GM12878 (cell line): ENCODE data around the gene WDR77. TPM values are rescaled to one million over a fixed set of nuclear protein-coding genes. Genes with fewer than 3 reads are reported as not detected.

Source experiments
- ATAC-seq: fragments of 200-7000 bp; cut with Tn5 transposase; 3 replicates; pipeline ENCODE4 v1.9.1; 2020; ENCODE audit warnings: mild to moderate bottlenecking, moderate library complexity
- BruUV-seq: library from RNA; stranded (reverse); fragments of 400-500 nt; replicated peaks from 2 replicates; lab custom pipeline; 2021; lab: Mats Ljungman, UMichigan
- CTCF ChIA-PET: fragments of 300-600 bp; sonication (Branson Sonifier 250); formaldehyde crosslinking; extraction: SDS; loops from one replicate; lab custom pipeline; 2021; ENCODE audit warnings: inconsistent platforms; lab: Yijun Ruan, JAX
- POLR2A ChIA-PET: fragments of 350-600 bp; formaldehyde crosslinking; extraction: SDS; loops from one replicate; lab custom pipeline; 2021; ENCODE audit warnings: inconsistent platforms; lab: Charles Lee
- RAD21 ChIA-PET: fragments of 300-600 bp; sonication (Branson Sonifier 250); formaldehyde crosslinking; loops from one replicate; lab custom pipeline; 2023; ENCODE audit warnings: antibody characterized with exemption; ENCODE audit not compliant: unreplicated experiment; lab: Charles Lee
- SMC1A ChIA-PET: fragments of 300-600 bp; sonication (Branson Sonifier 250); formaldehyde crosslinking; loops from one replicate; lab custom pipeline; 2023; ENCODE audit not compliant: unreplicated experiment, uncharacterized antibody; lab: Charles Lee
- DNase-seq: peaks from one replicate; pipeline ENCODE4 v3.0.0-alpha.2; 2011; ENCODE audit warnings: low read depth, low spot score
- FAIRE-seq: peaks from 3 replicates; lab custom pipeline; 2011; peaks lifted over from hg19 to GRCh38; lab: Jason Lieb, UNC
- H2AFZ ChIP-seq: 2 replicates; pipeline ENCODE4 v1.6.0; 2011; ENCODE audit warnings: low read depth, low read length, control low read depth; ENCODE audit not compliant: control insufficient read depth
- H3K27ac ChIP-seq: 2 replicates; pipeline ENCODE4 v1.5.1; 2011; ENCODE audit warnings: control low read depth; ENCODE audit not compliant: control insufficient read depth, insufficient read depth
- H3K27me3 ChIP-seq, 2 experiments: replicated peaks in 1 of 2; 2 replicates each; pipeline versions ENCODE4 v1.6.0 to v1.6.1; 2011; ENCODE audit warnings: low read length in 1 of 2; ENCODE audit not compliant: control insufficient read depth in 2 of 2, insufficient read depth in 2 of 2
- H3K36me3 ChIP-seq, 2 experiments: 2 replicates each; pipeline ENCODE4 v1.5.1; 2011; ENCODE audit warnings: low read length in 1 of 2; ENCODE audit not compliant: control insufficient read depth in 2 of 2, insufficient read depth in 2 of 2
- H3K4me1 ChIP-seq: 2 replicates; pipeline ENCODE4 v1.6.1; 2011; ENCODE audit warnings: mild to moderate bottlenecking, low read length, moderate library complexity, mixed read lengths; ENCODE audit not compliant: control insufficient read depth, insufficient read depth
- H3K4me2 ChIP-seq: 2 replicates; pipeline ENCODE4 v1.6.0; 2011; ENCODE audit warnings: control low read depth; ENCODE audit not compliant: control insufficient read depth, insufficient read depth
- H3K4me3 ChIP-seq: fragments of 200-600 bp; sonication (generic); 2 replicates; pipeline ENCODE4 v1.5.1; 2016
- H3K79me2 ChIP-seq: 2 replicates; pipeline ENCODE4 v1.6.0; 2011; ENCODE audit warnings: low read length; ENCODE audit not compliant: control insufficient read depth, insufficient read depth
- H3K9ac ChIP-seq: 2 replicates; pipeline ENCODE4 v1.8.0; 2011; ENCODE audit warnings: low read length, control low read depth, mixed read lengths; ENCODE audit not compliant: control insufficient read depth, insufficient read depth
- H3K9me3 ChIP-seq: replicated peaks from 3 replicates; pipeline ENCODE4 v1.5.1; 2011; ENCODE audit warnings: mild to moderate bottlenecking, low read length; ENCODE audit not compliant: control insufficient read depth, insufficient read depth
- H4K20me1 ChIP-seq: 2 replicates; pipeline ENCODE4 v1.6.0; 2011; ENCODE audit not compliant: control insufficient read depth, insufficient read depth
- NFXL1 ChIP-seq: fragments of 450-650 bp; IDR thresholded peaks from 2 replicates; pipeline ENCODE4 v1.6.1; 2017; ENCODE audit warnings: antibody characterized with exemption, mild to moderate bottlenecking, borderline replicate concordance
- TCF3 ChIP-seq: IDR thresholded peaks from 2 replicates; pipeline ENCODE4 v1.6.1; 2012; ENCODE audit warnings: low read depth, mild to moderate bottlenecking, low read length, borderline replicate concordance; ENCODE audit not compliant: insufficient read depth
- ZNF24 ChIP-seq: fragments of 450-650 bp; IDR thresholded peaks from 2 replicates; pipeline ENCODE4 v1.6.1; 2017; ENCODE audit warnings: antibody characterized with exemption, mild to moderate bottlenecking
- WGBS: methylation state at CpG from one replicate; pipeline ENCODE4 v1.1.6; 2016; ENCODE audit warnings: low lambda C conversion rate; ENCODE audit not compliant: insufficient replicate concordance, insufficient coverage; ENCODE audit errors: missing lambda C conversion rate; 5-methylcytosine and 5-hydroxymethylcytosine counted together
- in situ Hi-C: fragments of 300-500 bp; cut with MboI; formaldehyde crosslinking; loops from 9 replicates; pipeline ENCODE4 v1.14.3; 2018; ENCODE audit warnings: mixed read lengths
- intact Hi-C: fragments of 100-400 bp; cut with micrococcal nuclease; formaldehyde crosslinking; loops from one replicate; pipeline ENCODE4 v1.14.2; 2022; ENCODE audit not compliant: unreplicated experiment
- polyA plus RNA-seq, 11 experiments: library from polyadenylated mRNA; depleted of rRNA in 4 of 11; unstranded in 6 of 11; stranded (reverse) in 5 of 11; fragments of >200 nt; fragmentation: Nextera tagmentation in 4 of 11; fragmentation: Illumina TruSeq in 1 of 11; extraction: Ambion mirVana in 4 of 11; extraction: Trizol in 1 of 11; gene quantifications; 1 replicate in 1 of 11; 2 replicates in 10 of 11; pipeline versions ENCODE4 v1.2.1 to v1.2.3, GENCODE V29; 2011 to 2016; ENCODE audit warnings: inconsistent platforms in 2 of 11, missing spikeins in 2 of 11, low read depth in 1 of 11
- total RNA-seq, 4 experiments: library from RNA; depleted of rRNA in 3 of 4; stranded (reverse); fragments of >200 nt in 3 of 4; fragmentation: Illumina TruSeq in 1 of 4; extraction: Trizol in 1 of 4; gene quantifications; 2 replicates each; pipeline versions ENCODE4 v1.2.1 to v1.2.3, GENCODE V29; 2013 to 2021
- TF ChIP-seq, protein P1 (sequence below): fragments of 450-650 bp; IDR thresholded peaks from 2 replicates; pipeline ENCODE4 v1.6.1; 2018; ENCODE audit warnings: mild to moderate bottlenecking, low read depth, moderate library complexity; ENCODE audit not compliant: partially characterized antibody
- TF ChIP-seq, protein P2 (sequence below): fragments of 450-650 bp; IDR thresholded peaks from 2 replicates; pipeline ENCODE4 v1.6.1; 2017; ENCODE audit warnings: low read depth, mild to moderate bottlenecking, moderate library complexity
- TF ChIP-seq, protein P3 (sequence below): fragments of 150-350 bp; IDR thresholded peaks from 2 replicates; pipeline ENCODE4 v1.6.1; 2016; ENCODE audit warnings: low read depth, low read length
- TF ChIP-seq, protein P4 (sequence below): fragments of 450-650 bp; IDR thresholded peaks from 2 replicates; pipeline ENCODE4 v1.6.1; 2016; ENCODE audit warnings: mild to moderate bottlenecking

The WDR77 gene
- total and polyA plus RNA-seq, 10 of the 15 experiments (the other 5 are each of a cell fraction or from before 2014, with no cell fraction given) = 12.7 to 167 (median 67.1) TPM

GRCh38 chr1:111484391-111485026 is 35.5 kb upstream of the WDR77 start (continued):
- TF ChIP-seq, protein P1, sequence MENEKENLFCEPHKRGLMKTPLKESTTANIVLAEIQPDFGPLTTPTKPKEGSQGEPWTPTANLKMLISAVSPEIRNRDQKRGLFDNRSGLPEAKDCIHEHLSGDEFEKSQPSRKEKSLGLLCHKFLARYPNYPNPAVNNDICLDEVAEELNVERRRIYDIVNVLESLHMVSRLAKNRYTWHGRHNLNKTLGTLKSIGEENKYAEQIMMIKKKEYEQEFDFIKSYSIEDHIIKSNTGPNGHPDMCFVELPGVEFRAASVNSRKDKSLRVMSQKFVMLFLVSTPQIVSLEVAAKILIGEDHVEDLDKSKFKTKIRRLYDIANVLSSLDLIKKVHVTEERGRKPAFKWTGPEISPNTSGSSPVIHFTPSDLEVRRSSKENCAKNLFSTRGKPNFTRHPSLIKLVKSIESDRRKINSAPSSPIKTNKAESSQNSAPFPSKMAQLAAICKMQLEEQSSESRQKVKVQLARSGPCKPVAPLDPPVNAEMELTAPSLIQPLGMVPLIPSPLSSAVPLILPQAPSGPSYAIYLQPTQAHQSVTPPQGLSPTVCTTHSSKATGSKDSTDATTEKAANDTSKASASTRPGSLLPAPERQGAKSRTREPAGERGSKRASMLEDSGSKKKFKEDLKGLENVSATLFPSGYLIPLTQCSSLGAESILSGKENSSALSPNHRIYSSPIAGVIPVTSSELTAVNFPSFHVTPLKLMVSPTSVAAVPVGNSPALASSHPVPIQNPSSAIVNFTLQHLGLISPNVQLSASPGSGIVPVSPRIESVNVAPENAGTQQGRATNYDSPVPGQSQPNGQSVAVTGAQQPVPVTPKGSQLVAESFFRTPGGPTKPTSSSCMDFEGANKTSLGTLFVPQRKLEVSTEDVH = no peak
- TF ChIP-seq, protein P2, sequence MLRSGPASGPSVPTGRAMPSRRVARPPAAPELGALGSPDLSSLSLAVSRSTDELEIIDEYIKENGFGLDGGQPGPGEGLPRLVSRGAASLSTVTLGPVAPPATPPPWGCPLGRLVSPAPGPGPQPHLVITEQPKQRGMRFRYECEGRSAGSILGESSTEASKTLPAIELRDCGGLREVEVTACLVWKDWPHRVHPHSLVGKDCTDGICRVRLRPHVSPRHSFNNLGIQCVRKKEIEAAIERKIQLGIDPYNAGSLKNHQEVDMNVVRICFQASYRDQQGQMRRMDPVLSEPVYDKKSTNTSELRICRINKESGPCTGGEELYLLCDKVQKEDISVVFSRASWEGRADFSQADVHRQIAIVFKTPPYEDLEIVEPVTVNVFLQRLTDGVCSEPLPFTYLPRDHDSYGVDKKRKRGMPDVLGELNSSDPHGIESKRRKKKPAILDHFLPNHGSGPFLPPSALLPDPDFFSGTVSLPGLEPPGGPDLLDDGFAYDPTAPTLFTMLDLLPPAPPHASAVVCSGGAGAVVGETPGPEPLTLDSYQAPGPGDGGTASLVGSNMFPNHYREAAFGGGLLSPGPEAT = no peak

GRCh38 chr1:111483876-111484275 is 34.8 kb upstream of the WDR77 start:
- no peaks in the 10 kb centered on the region for H3K36me3 ChIP-seq
- H3K27me3 ChIP-seq = no peaks in the 10 kb centered on the region
- H3K4me2 ChIP-seq = no peak overlapping the region
- no peaks in the 10 kb centered on the region for H3K9me3 ChIP-seq
- H3K9ac ChIP-seq = no peak overlapping the region
- 73% methylated on average over 2 of the region's 2 CpGs for WGBS
- CTCF ChIA-PET = interaction anchor here (0.9 kb wide), 1 partner anchor 24 kb away, joined by 4 read pairs; no protein-coding TSS in a partner anchor
- H3K27ac ChIP-seq = no peak overlapping the region
- DNase-seq (no peak), FAIRE-seq (no peak), ATAC-seq (no peak)
- H3K79me2 ChIP-seq = no peaks in the 10 kb centered on the region
- H3K4me3 ChIP-seq = no peak overlapping the region
- SMC1A ChIA-PET = interaction anchor here (12.1 kb wide), 1 partner anchor 24 kb away, joined by 128 read pairs; no protein-coding TSS in a partner anchor
- H3K4me1 ChIP-seq = no peaks in the 10 kb centered on the region
- H4K20me1 ChIP-seq = no peaks in the 10 kb centered on the region
- in situ Hi-C loops = loop anchor here (5.0 to 25.0 kb wide), 2 partner anchors 263 to 878 kb away; no protein-coding TSS in a partner anchor
- POLR2A ChIA-PET = no interaction called here
- intact Hi-C loops = loop anchor here (2.0 kb wide), 1 partner anchor 173 kb away; no protein-coding TSS in a partner anchor
- H2AFZ ChIP-seq = no peak overlapping the region
- BruUV-seq = no TSS peak
- RAD21 ChIA-PET = no interaction called here
- TF ChIP-seq, protein P3, sequence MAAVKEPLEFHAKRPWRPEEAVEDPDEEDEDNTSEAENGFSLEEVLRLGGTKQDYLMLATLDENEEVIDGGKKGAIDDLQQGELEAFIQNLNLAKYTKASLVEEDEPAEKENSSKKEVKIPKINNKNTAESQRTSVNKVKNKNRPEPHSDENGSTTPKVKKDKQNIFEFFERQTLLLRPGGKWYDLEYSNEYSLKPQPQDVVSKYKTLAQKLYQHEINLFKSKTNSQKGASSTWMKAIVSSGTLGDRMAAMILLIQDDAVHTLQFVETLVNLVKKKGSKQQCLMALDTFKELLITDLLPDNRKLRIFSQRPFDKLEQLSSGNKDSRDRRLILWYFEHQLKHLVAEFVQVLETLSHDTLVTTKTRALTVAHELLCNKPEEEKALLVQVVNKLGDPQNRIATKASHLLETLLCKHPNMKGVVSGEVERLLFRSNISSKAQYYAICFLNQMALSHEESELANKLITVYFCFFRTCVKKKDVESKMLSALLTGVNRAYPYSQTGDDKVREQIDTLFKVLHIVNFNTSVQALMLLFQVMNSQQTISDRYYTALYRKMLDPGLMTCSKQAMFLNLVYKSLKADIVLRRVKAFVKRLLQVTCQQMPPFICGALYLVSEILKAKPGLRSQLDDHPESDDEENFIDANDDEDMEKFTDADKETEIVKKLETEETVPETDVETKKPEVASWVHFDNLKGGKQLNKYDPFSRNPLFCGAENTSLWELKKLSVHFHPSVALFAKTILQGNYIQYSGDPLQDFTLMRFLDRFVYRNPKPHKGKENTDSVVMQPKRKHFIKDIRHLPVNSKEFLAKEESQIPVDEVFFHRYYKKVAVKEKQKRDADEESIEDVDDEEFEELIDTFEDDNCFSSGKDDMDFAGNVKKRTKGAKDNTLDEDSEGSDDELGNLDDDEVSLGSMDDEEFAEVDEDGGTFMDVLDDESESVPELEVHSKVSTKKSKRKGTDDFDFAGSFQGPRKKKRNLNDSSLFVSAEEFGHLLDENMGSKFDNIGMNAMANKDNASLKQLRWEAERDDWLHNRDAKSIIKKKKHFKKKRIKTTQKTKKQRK = no peak
- TF ChIP-seq, protein P4, sequence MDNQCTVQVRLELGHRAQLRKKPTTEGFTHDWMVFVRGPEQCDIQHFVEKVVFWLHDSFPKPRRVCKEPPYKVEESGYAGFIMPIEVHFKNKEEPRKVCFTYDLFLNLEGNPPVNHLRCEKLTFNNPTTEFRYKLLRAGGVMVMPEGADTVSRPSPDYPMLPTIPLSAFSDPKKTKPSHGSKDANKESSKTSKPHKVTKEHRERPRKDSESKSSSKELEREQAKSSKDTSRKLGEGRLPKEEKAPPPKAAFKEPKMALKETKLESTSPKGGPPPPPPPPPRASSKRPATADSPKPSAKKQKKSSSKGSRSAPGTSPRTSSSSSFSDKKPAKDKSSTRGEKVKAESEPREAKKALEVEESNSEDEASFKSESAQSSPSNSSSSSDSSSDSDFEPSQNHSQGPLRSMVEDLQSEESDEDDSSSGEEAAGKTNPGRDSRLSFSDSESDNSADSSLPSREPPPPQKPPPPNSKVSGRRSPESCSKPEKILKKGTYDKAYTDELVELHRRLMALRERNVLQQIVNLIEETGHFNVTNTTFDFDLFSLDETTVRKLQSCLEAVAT = no peak
- TF ChIP-seq TCF3 (no peak), NFXL1 (no peak), ZNF24 (no peak)
